Upper lobe of left lung (tissue), 4 donors: Measurements from ENCODE around the gene APOL2.

Experiments
- CTCF ChIP-seq, 6 experiments: fragments of 450-650 bp in 4 of 6; fragments of 200-600 bp in 2 of 6; sonication (generic) in 2 of 6; IDR thresholded peaks; one replicate each; pipeline ENCODE4 v1.5.1; 2016 to 2019; ENCODE audit warnings: antibody characterized with exemption in 6 of 6
- EP300 ChIP-seq, 4 donors: sonication (generic); formaldehyde crosslinking; IDR thresholded peaks; one replicate each; pipeline ENCODE4 v1.5.1; 2017; ENCODE audit warnings: antibody characterized with exemption in 4 of 4, control low read depth in 2 of 4
- POLR2A ChIP-seq, 4 donors: fragments of 450-650 bp; IDR thresholded peaks; one replicate each; pipeline ENCODE4 v1.5.1; 2016 to 2017; ENCODE audit warnings: antibody characterized with exemption in 4 of 4, mild to moderate bottlenecking in 2 of 4
- POLR2AphosphoS5 ChIP-seq, 2 donors: sonication (generic); formaldehyde crosslinking; IDR thresholded peaks; one replicate each; pipeline ENCODE4 v1.5.1; 2017; ENCODE audit warnings: antibody characterized with exemption in 2 of 2

GRCh38 chr22:36208914-36209313 lies 30.4 kb downstream of the APOL2 start:
- TF ChIP-seq CTCF (IDR thresholded peaks at IDR 0.05) (no peak), POLR2A (IDR thresholded peaks at IDR 0.05) (no peak), EP300 (IDR thresholded peaks at IDR 0.05) (no peak), POLR2AphosphoS5 (IDR thresholded peaks at IDR 0.05) (no peak)
